ENCODE results near the gene ZNF267.

ZNF267 gene

GRCh38 chr16:31869511-31870201, 4.0 kb upstream of the ZNF267 start:
- no peaks in the 10 kb centered on the region for H3K4me1 ChIP-seq (ENCODE audit: control insufficient read depth, insufficient read depth, low read length)
- no peaks in the 10 kb centered on the region for H3K9me3 ChIP-seq (ENCODE audit: control insufficient read depth, insufficient read depth, low read depth, low read length)
- H3K36me3 ChIP-seq (ENCODE audit: control insufficient read depth in 2 of 2, insufficient read depth in 1 of 2, low read length in 2 of 2) = no peaks in the 10 kb centered on the region
- ChIA-PET POLR2A (no interaction called here), CTCF (interaction anchor here (0.6 to 1.4 kb wide), 9 partner anchors 13 to 1087 kb away, joined by 3 to 5 read pairs (median 3); no protein-coding TSS in a partner anchor)
- H3K4me3 ChIP-seq (ENCODE audit: low read depth, low read length) = no peak overlapping the region
- no peak overlapping the region for H3K27ac ChIP-seq (ENCODE audit: extremely low read depth, low read depth, low read length)
- TF ChIP-seq ZFHX2 (tag by site-specific recombination; conservative IDR thresholded peaks at IDR 0.05) (no peak), ZNF311 (tag by site-specific recombination; IDR thresholded peaks at IDR 0.05; ENCODE audit: borderline replicate concordance) (no peak), SCRT2 (tag by site-specific recombination; IDR thresholded peaks at IDR 0.05) (peak; percentile 63), ZNF354C (tag by site-specific recombination; IDR thresholded peaks at IDR 0.05; ENCODE audit: borderline replicate concordance, low read depth) (no peak), ZNF777 (tag by site-specific recombination; IDR thresholded peaks at IDR 0.05; ENCODE audit: borderline replicate concordance) (no peak), RBAK (tag by site-specific recombination; IDR thresholded peaks at IDR 0.05) (no peak), KLF9 (tag by site-specific recombination; IDR thresholded peaks at IDR 0.05; ENCODE audit: low read depth) (peak; percentile 80), ZNF704 (tag by site-specific recombination; IDR thresholded peaks at IDR 0.05) (no peak), ZBTB44 (tag by site-specific recombination; IDR thresholded peaks at IDR 0.05) (no peak), ZNF140 (tag by site-specific recombination; IDR thresholded peaks at IDR 0.05) (no peak), AEBP2 (tag by site-specific recombination; IDR thresholded peaks at IDR 0.05; ENCODE audit: borderline replicate concordance) (no peak), ZNF23 (tag by site-specific recombination; IDR thresholded peaks at IDR 0.05; ENCODE audit: borderline replicate concordance) (no peak), ZNF248 (tag by site-specific recombination; IDR thresholded peaks at IDR 0.05) (no peak), ZBTB17 (tag by site-specific recombination; IDR thresholded peaks at IDR 0.05) (peak; percentile 57), ZNF366 (tag by site-specific recombination; conservative IDR thresholded peaks at IDR 0.05) (no peak), GFI1B (tag by site-specific recombination; IDR thresholded peaks at IDR 0.05) (no peak), MYNN (tag by site-specific recombination; IDR thresholded peaks at IDR 0.05; ENCODE audit: borderline replicate concordance) (no peak), HOXD13 (CRISPR knock-in tag; IDR thresholded peaks at IDR 0.05; ENCODE audit: borderline replicate concordance) (no peak), ZNF433 (tag by site-specific recombination; IDR thresholded peaks at IDR 0.05; ENCODE audit: low read depth) (no peak), ZBTB21 (tag by site-specific recombination; IDR thresholded peaks at IDR 0.05) (0 out of 2 replicates have a peak, but pooled peaks have one; percentile 24), ZNF521 (tag by site-specific recombination; IDR thresholded peaks at IDR 0.05) (no peak), ZNF302 (tag by site-specific recombination; IDR thresholded peaks at IDR 0.05; ENCODE audit: low read depth) (no peak), INSM2 (tag by site-specific recombination; IDR thresholded peaks at IDR 0.05) (0 out of 2 replicates have a peak, but pooled peaks have one; percentile 51), TSHZ1 (tag by site-specific recombination; IDR thresholded peaks at IDR 0.05; ENCODE audit: borderline replicate concordance) (peak; percentile 48; the same call in 1 of the 2 replicates), ZNF558 (tag by site-specific recombination; IDR thresholded peaks at IDR 0.05) (no peak), ZFP3 (tag by site-specific recombination; IDR thresholded peaks at IDR 0.05; ENCODE audit: low read depth) (no peak), ZNF362 (tag by site-specific recombination; IDR thresholded peaks at IDR 0.05) (0 out of 2 replicates have a peak, but pooled peaks have one; percentile 45)
